ENCODE data around the gene ABCD2. TPM values are rescaled to one million over a fixed set of nuclear protein-coding genes. Genes with fewer than 3 reads are reported as not detected.
"Not testable (repeated sequence)": the region's sequence is repeated elsewhere in the genome, so short reads cannot be mapped to it uniquely, and the experiment has no call there.

Gene ABCD2
- total RNA-seq, 2 donors from 2014 or later: 0.52 to 1.8 TPM

GRCh38 chr12:39616666-39617065 is 2.9 kb downstream of the ABCD2 start:
- no peak for DNase-seq (ENCODE audit: low spot score)
- intact Hi-C loops (cut with DNase I): no loop called here

GRCh38 chr12:39616251-39616650 is 3.4 kb downstream of the ABCD2 start:
- no peak for DNase-seq (ENCODE audit: low spot score)
- intact Hi-C loops (cut with DNase I): no loop called here

- intact Hi-C loops (cut with DNase I): no loop called here
- DNase-seq (ENCODE audit: low spot score): no peak
Observed at GRCh38 chr12:39613525-39613924, 6.1 kb downstream of the ABCD2 start.

- DNase-seq (ENCODE audit: low spot score): no peak
- intact Hi-C loops (cut with DNase I): no loop called here
Observed at GRCh38 chr12:39612250-39612649, 7.4 kb downstream of the ABCD2 start.

- no peak for DNase-seq (ENCODE audit: low spot score)
- intact Hi-C loops (cut with DNase I): no loop called here
Observed at GRCh38 chr12:39611818-39612217, 7.8 kb downstream of the ABCD2 start.

GRCh38 chr12:39610436-39611025 is 9.1 kb downstream of the ABCD2 start:
- DNase-seq (ENCODE audit: low spot score): no peak
- intact Hi-C loops (cut with DNase I): no loop called here

- DNase-seq (ENCODE audit: low spot score): no peak
- intact Hi-C loops (cut with DNase I): no loop called here
Observed at GRCh38 chr12:39606712-39607423, 12.7 kb downstream of the ABCD2 start.

- intact Hi-C loops (cut with DNase I): no loop called here
- no peak for DNase-seq (ENCODE audit: low spot score)
Observed at GRCh38 chr12:39605996-39606395, 13.6 kb downstream of the ABCD2 start.

GRCh38 chr12:39605501-39605900 is 14.1 kb downstream of the ABCD2 start:
- intact Hi-C loops (cut with DNase I): no loop called here

GRCh38 chr12:39603065-39603464 is 16.5 kb downstream of the ABCD2 start:
- intact Hi-C loops (cut with DNase I): no loop called here
- no peak for DNase-seq (ENCODE audit: low spot score)

More at GRCh38 chr12:39605501-39605900, 14.1 kb downstream of the ABCD2 start:
- no peak for DNase-seq (ENCODE audit: low spot score)

GRCh38 chr12:39601951-39602350 is 17.7 kb downstream of the ABCD2 start:
- intact Hi-C loops (cut with DNase I); DNase-seq (ENCODE audit: low spot score): not testable (repeated sequence)

- intact Hi-C loops (cut with DNase I): no loop called here
- no peak for DNase-seq (ENCODE audit: low spot score)
Observed at GRCh38 chr12:39595928-39596327, 23.7 kb downstream of the ABCD2 start.

- intact Hi-C loops (cut with DNase I): no loop called here
Observed at GRCh38 chr12:39592295-39592694, 27.3 kb downstream of the ABCD2 start.

GRCh38 chr12:39588348-39588747 is 31.3 kb downstream of the ABCD2 start:
- no peak for DNase-seq (ENCODE audit: low spot score)
- intact Hi-C loops (cut with DNase I): no loop called here

More at GRCh38 chr12:39592295-39592694, 27.3 kb downstream of the ABCD2 start:
- no peak for DNase-seq (ENCODE audit: low spot score)

GRCh38 chr12:39587225-39587624 is 32.4 kb downstream of the ABCD2 start:
- DNase-seq (ENCODE audit: low spot score): no peak
- intact Hi-C loops (cut with DNase I): no loop called here

GRCh38 chr12:39586816-39587215 is 32.8 kb downstream of the ABCD2 start:
- DNase-seq (ENCODE audit: low spot score): no peak
- intact Hi-C loops (cut with DNase I): no loop called here

- DNase-seq (ENCODE audit: low spot score): no peak
- intact Hi-C loops (cut with DNase I): no loop called here
Observed at GRCh38 chr12:39581592-39581991, 38.0 kb downstream of the ABCD2 start.

- no peak for DNase-seq (ENCODE audit: low spot score)
- intact Hi-C loops (cut with DNase I): no loop called here
Observed at GRCh38 chr12:39575498-39575875, 44.1 kb downstream of the ABCD2 start.

GRCh38 chr12:39574785-39575497 is 44.7 kb downstream of the ABCD2 start:
- DNase-seq (ENCODE audit: low spot score): no peak
- intact Hi-C loops (cut with DNase I): no loop called here

- DNase-seq (ENCODE audit: low spot score): no peak
- intact Hi-C loops (cut with DNase I): no loop called here
Observed at GRCh38 chr12:39574378-39574777, 45.2 kb downstream of the ABCD2 start.

- intact Hi-C loops (cut with DNase I): no loop called here
- DNase-seq (ENCODE audit: low spot score): no peak
Observed at GRCh38 chr12:39573971-39574370, 45.6 kb downstream of the ABCD2 start.
